GM12878 (cell line): ENCODE data around the gene GPR61. TPM values are rescaled to one million over a fixed set of nuclear protein-coding genes. Genes with fewer than 3 reads are reported as not detected.
A peak's percentile ranks its signal among the peaks of the same experiment; 100 is the strongest.

Experiments used
- CEBPB ChIP-seq, 2 experiments: fragments of 150-350 bp in 1 of 2; IDR thresholded peaks; 2 replicates each; pipeline ENCODE4 v1.6.1; 2012 to 2014; ENCODE audit warnings: low read depth in 2 of 2, low read length in 2 of 2, borderline replicate concordance in 1 of 2, inconsistent platforms in 1 of 2
- E4F1 ChIP-seq: fragments of 450-650 bp; IDR thresholded peaks from 2 replicates; pipeline ENCODE4 v1.6.1; 2018; ENCODE audit warnings: borderline replicate concordance, mild to moderate bottlenecking; ENCODE audit not compliant: partially characterized antibody
- FOXM1 ChIP-seq: IDR thresholded peaks from 2 replicates; pipeline ENCODE4 v1.6.1; 2012; ENCODE audit warnings: low read depth, mild to moderate bottlenecking, inconsistent platforms, low read length, moderate library complexity
- KLF5 ChIP-seq: fragments of 450-650 bp; IDR thresholded peaks from 2 replicates; pipeline ENCODE4 v1.6.1; 2014; ENCODE audit warnings: mild to moderate bottlenecking; ENCODE audit not compliant: partially characterized antibody
- MEF2B ChIP-seq: fragments of 450-650 bp; IDR thresholded peaks from 2 replicates; pipeline ENCODE4 v1.6.1; 2018; ENCODE audit warnings: mild to moderate bottlenecking, moderate library complexity; ENCODE audit not compliant: partially characterized antibody, poor library complexity, severe bottlenecking
- RB1 ChIP-seq: fragments of 450-650 bp; formaldehyde crosslinking; IDR thresholded peaks from 2 replicates; pipeline ENCODE4 v1.6.1; 2017; ENCODE audit warnings: mild to moderate bottlenecking, borderline replicate concordance
- SMC3 ChIP-seq: IDR thresholded peaks from 2 replicates; pipeline ENCODE4 v1.6.1; 2011; ENCODE audit warnings: low read length, improper control_type of control experiment, borderline replicate concordance
- STAT3 ChIP-seq: IDR thresholded peaks from 2 replicates; pipeline ENCODE4 v1.6.1; 2011; ENCODE audit warnings: low read depth, low read length, improper control_type of control experiment
- YY1 ChIP-seq: IDR thresholded peaks from 2 replicates; pipeline ENCODE4 v1.6.1; 2011; ENCODE audit warnings: low read depth, mild to moderate bottlenecking, low read length
- polyA plus RNA-seq, 11 experiments: library from polyadenylated mRNA; depleted of rRNA in 4 of 11; unstranded in 6 of 11; stranded (reverse) in 5 of 11; fragments of >200 nt; fragmentation: Nextera tagmentation in 4 of 11; fragmentation: Illumina TruSeq in 1 of 11; extraction: Ambion mirVana in 4 of 11; extraction: Trizol in 1 of 11; gene quantifications; 1 replicate in 1 of 11; 2 replicates in 10 of 11; pipeline versions ENCODE4 v1.2.1 to v1.2.3, GENCODE V29; 2011 to 2016; ENCODE audit warnings: inconsistent platforms in 2 of 11, missing spikeins in 2 of 11, low read depth in 1 of 11
- total RNA-seq, 4 experiments: library from RNA; depleted of rRNA in 3 of 4; stranded (reverse); fragments of >200 nt in 3 of 4; fragmentation: Illumina TruSeq in 1 of 4; extraction: Trizol in 1 of 4; gene quantifications; 2 replicates each; pipeline versions ENCODE4 v1.2.1 to v1.2.3, GENCODE V29; 2013 to 2021
- TF ChIP-seq, protein P1 (sequence below): IDR thresholded peaks from 2 replicates; pipeline ENCODE4 v1.6.1; 2012; ENCODE audit warnings: improper control_type of control experiment, low read depth, low read length; ENCODE audit not compliant: insufficient replicate concordance
- TF ChIP-seq, protein P2 (sequence below): fragments of 450-650 bp; IDR thresholded peaks from 2 replicates; pipeline ENCODE4 v1.6.1; 2016; ENCODE audit warnings: mild to moderate bottlenecking, moderate library complexity, borderline replicate concordance
- TF ChIP-seq, protein P3 (sequence below): fragments of 450-650 bp; IDR thresholded peaks from 2 replicates; pipeline ENCODE4 v1.6.1; 2016; ENCODE audit warnings: mild to moderate bottlenecking

GPR61 gene
- total and polyA plus RNA-seq, 10 of the 15 experiments (the other 5 are each of a cell fraction or from before 2014, with no cell fraction given) = 0.19 to 1.1 (median 0.35) TPM; not detected in 2

DNA sequence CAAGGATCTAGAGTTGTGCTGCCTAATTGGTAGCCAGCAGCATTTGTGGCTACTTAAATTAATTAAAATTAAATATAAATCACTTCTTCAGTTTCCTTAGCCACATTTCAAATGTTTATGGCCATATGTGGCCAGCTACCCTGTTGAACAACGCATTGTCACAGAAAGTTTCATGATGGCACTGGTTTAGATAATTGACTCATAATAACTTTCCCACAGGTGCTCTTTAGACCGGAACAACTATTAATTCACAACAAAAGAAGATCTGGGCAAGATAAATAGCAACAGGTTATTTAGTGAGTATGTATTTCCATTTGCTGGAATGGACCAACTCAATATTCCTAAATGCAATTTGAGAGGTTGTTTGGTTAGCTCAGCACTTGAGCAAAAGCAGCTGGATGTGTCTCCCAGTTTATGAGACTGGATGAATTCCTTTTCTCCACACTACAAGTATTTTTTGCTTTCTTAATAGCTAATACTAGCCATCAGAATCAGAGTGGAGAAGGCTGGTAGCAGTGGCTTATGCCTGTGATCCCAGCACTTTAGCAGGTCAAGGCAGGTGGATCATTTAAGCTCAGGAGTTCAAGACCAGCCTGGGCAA is 26.5 kb upstream of the GPR61 start (continued):
- peak; percentile 10 for TF ChIP-seq MEF2B
- no peak for TF ChIP-seq STAT3
- TF ChIP-seq, protein P1, sequence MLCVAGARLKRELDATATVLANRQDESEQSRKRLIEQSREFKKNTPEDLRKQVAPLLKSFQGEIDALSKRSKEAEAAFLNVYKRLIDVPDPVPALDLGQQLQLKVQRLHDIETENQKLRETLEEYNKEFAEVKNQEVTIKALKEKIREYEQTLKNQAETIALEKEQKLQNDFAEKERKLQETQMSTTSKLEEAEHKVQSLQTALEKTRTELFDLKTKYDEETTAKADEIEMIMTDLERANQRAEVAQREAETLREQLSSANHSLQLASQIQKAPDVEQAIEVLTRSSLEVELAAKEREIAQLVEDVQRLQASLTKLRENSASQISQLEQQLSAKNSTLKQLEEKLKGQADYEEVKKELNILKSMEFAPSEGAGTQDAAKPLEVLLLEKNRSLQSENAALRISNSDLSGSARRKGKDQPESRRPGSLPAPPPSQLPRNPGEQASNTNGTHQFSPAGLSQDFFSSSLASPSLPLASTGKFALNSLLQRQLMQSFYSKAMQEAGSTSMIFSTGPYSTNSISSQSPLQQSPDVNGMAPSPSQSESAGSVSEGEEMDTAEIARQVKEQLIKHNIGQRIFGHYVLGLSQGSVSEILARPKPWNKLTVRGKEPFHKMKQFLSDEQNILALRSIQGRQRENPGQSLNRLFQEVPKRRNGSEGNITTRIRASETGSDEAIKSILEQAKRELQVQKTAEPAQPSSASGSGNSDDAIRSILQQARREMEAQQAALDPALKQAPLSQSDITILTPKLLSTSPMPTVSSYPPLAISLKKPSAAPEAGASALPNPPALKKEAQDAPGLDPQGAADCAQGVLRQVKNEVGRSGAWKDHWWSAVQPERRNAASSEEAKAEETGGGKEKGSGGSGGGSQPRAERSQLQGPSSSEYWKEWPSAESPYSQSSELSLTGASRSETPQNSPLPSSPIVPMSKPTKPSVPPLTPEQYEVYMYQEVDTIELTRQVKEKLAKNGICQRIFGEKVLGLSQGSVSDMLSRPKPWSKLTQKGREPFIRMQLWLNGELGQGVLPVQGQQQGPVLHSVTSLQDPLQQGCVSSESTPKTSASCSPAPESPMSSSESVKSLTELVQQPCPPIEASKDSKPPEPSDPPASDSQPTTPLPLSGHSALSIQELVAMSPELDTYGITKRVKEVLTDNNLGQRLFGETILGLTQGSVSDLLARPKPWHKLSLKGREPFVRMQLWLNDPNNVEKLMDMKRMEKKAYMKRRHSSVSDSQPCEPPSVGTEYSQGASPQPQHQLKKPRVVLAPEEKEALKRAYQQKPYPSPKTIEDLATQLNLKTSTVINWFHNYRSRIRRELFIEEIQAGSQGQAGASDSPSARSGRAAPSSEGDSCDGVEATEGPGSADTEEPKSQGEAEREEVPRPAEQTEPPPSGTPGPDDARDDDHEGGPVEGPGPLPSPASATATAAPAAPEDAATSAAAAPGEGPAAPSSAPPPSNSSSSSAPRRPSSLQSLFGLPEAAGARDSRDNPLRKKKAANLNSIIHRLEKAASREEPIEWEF = no peak
- TF ChIP-seq KLF5 = no peak
- no peak for TF ChIP-seq RB1
- TF ChIP-seq SMC3 = no peak
- TF ChIP-seq, protein P2, sequence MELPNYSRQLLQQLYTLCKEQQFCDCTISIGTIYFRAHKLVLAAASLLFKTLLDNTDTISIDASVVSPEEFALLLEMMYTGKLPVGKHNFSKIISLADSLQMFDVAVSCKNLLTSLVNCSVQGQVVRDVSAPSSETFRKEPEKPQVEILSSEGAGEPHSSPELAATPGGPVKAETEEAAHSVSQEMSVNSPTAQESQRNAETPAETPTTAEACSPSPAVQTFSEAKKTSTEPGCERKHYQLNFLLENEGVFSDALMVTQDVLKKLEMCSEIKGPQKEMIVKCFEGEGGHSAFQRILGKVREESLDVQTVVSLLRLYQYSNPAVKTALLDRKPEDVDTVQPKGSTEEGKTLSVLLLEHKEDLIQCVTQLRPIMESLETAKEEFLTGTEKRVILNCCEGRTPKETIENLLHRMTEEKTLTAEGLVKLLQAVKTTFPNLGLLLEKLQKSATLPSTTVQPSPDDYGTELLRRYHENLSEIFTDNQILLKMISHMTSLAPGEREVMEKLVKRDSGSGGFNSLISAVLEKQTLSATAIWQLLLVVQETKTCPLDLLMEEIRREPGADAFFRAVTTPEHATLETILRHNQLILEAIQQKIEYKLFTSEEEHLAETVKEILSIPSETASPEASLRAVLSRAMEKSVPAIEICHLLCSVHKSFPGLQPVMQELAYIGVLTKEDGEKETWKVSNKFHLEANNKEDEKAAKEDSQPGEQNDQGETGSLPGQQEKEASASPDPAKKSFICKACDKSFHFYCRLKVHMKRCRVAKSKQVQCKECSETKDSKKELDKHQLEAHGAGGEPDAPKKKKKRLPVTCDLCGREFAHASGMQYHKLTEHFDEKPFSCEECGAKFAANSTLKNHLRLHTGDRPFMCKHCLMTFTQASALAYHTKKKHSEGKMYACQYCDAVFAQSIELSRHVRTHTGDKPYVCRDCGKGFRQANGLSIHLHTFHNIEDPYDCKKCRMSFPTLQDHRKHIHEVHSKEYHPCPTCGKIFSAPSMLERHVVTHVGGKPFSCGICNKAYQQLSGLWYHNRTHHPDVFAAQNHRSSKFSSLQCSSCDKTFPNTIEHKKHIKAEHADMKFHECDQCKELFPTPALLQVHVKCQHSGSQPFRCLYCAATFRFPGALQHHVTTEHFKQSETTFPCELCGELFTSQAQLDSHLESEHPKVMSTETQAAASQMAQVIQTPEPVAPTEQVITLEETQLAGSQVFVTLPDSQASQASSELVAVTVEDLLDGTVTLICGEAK = no peak
- no peak for TF ChIP-seq CEBPB (IDR thresholded peaks at IDR 0.05; ENCODE audit: borderline replicate concordance in 1 of 2, low read depth in 2 of 2, low read length in 2 of 2)
- no peak for TF ChIP-seq YY1
- no peak for TF ChIP-seq E4F1
- TF ChIP-seq FOXM1 = no peak
- TF ChIP-seq, protein P3, sequence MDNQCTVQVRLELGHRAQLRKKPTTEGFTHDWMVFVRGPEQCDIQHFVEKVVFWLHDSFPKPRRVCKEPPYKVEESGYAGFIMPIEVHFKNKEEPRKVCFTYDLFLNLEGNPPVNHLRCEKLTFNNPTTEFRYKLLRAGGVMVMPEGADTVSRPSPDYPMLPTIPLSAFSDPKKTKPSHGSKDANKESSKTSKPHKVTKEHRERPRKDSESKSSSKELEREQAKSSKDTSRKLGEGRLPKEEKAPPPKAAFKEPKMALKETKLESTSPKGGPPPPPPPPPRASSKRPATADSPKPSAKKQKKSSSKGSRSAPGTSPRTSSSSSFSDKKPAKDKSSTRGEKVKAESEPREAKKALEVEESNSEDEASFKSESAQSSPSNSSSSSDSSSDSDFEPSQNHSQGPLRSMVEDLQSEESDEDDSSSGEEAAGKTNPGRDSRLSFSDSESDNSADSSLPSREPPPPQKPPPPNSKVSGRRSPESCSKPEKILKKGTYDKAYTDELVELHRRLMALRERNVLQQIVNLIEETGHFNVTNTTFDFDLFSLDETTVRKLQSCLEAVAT = no peak
